CD1c-positive myeloid dendritic cell (primary cell): Measurements from ENCODE around the gene A4GALT.
"Not testable (repeated sequence)": the region's sequence is repeated elsewhere in the genome, so short reads cannot be mapped to it uniquely, and the experiment has no call there.

Experiments
- DNase-seq: peaks from one replicate; pipeline ENCODE4 v3.0.0-alpha.2; 2016; ENCODE audit errors: extremely low spot score

Gene A4GALT

DNA sequence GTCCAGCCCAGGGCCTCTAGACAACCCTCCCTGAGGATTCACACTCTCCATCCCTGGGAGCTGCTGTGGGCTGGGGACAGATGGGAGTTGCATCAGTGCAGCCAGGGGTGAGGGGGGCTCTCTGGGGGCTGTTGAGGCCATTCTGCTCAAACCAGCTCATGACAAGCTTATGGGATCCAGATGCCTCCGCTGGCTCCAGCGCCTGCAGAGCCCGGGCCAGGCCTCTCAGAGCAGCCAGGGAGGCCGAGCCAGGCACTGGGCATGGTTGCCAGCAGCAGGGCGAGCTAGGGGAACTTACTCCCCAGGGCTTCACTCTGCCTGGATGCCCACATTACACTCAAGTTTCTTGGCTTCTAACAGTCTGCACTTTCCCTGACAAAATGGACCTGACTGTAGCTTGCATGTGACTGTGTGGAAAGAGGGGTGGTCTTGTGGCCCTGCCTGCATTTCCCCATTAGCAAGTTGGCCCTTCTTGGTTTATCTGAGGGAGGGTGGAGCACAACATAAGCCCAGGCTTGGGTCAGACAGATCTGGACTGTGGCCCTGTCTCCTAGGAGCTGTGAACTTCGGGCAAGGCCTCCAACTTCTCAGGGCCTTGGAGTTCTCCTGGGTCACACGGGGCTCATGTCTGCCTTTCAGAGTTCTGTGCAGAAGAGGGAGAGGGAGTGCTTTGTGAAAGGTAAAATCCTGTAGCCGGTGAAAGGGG lies 36.9 kb downstream of the A4GALT start:
- no peak for DNase-seq

DNA sequence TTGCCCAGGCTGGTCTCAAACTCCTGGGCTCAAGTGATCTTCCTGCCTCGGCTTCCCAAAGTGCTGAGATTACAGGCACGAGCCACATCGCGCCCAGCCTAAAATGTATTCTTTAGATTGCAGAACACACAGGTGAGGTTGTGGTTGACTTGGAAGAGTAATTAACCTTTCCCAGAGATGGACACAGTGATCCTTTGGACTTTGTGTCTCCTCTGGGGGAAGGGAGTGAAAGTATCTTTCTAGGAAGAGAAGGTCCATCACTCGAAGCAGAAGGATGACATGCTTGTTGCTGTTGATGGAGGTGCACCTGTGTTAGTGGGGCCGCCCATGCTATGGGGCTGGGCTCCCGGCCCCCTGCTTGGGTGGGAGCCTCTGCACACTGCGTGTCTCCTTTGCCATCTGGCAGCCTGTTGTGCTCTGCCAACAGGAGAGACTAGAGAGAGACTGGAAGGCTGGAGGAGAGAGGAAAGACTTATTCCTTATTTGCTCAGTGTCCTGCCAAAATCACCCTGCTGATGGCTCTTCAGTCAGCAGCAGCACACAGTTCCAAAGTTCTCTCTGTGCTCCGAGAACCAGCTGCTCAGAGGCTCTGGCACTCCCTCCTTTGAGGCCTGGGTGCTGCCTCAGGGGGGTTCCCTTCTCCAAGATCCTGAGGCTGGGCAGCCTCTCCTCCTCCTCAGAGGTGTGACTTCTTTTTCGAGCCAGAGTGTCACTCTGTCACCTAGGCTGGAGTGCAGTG lies 38.4 kb downstream of the A4GALT start:
- no peak for DNase-seq

DNA sequence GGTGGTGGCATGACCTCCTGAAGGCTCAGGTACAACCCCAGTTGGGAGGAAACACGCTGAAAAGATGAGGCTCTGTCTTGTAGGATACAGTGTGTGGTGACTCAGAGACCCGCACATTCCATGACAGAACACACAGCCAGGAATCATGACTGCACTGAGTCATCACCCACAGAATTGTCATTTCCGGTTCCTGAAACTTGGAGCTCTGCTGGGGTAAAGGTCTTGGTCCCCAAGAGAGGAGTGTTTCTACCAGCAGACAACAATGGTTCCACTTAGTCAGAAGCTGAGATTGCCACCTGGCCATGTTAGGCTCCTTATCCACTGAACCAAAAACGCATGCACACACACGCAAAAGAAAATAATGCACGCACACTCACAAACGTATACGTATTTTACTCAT lies 40.0 kb downstream of the A4GALT start:
- DNase-seq: peak; percentile 79

DNA sequence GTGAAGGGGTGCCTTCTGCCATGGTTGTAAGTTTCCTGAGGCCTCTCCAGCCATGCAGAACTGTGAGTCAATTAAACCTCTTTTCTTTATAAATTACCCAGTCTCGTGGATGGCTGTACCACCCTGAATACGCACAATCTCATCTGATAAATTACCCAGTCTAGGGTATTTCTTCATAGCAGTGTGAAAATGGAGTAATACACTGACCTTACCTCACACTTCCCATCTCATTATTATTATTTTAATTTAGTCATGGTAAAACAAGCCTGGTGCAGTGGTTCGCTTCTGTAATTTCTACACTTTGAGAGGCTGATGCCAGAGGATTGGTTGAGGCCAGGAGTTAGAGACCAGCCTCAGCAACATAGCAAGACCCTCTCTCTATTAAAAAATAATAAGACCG lies 41.0 kb downstream of the A4GALT start:
- DNase-seq: no peak

DNA sequence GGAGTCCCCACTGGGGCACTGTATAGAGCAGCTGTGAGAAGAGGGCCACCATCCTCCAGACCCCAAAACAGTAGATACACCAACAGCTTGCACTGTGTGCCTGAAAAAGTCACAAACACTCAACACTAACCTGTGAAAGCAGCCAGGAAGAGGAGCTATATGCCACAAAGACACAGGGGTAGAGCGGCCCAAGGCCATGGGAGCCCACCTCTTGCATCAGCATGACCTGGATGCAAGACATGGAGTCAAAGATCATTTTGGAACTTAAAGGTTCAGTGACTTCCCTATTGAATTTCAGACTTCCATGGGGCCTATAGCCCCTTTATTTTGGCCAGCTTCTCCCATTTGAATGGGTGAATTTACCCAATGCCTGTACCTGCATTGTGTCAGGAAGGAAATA lies 41.8 kb downstream of the A4GALT start:
- DNase-seq: no peak

- not testable (repeated sequence) for DNase-seq
Observed at GRCh38 chr22:42677936-42678335, 42.7 kb downstream of the A4GALT start.

DNA sequence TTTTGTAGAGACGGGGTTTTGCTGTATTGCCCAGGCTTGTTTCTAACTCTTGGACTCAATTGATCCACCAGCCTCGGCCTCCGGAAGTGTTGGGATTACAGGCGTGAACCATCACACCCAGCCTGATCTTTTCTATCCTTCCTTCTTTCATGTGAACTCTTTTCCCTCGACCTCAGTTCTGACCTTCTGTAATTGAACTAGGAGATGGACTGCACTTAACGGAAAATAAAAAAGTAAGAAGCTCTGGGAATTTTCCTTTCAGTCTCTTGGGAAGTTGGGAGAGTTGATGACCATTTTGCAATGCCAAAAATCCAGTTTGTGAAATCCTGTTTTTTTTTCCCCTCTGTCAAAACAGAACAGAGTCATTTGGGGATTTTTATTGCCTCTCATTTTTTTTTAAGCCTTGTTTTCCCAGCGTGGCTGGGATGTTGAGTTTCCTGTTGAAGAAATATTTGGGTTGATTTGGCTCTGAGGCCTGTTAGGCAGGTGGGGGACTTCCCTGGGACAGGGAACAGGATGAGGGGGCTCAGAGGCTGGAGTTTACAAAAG lies 44.5 kb downstream of the A4GALT start:
- DNase-seq: no peak

DNA sequence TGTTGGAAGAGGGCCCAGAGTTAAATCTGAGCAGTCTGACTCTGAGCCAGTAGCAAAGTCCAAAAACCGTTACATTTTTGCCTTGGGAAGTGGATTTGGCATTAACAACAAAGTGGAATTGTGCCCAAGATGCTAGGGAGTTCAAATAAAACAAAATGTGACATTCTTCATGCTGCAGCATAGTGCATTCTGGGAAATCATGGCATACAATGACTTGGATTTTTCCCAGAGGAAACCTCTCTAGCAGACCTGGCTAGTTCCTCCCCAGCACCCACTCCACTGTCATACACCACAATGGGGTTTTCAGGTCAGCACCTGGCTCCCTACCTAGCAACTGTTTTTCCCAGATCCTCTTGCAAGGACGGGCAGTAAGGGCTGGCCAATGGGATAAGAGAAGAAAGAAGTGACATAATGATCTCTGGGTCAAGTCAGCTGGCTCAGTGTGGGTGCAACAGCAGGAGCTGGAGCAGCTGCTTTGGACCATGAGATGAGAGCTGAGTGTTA lies 46.7 kb downstream of the A4GALT start:
- peak; percentile 36 for DNase-seq

- not testable (repeated sequence) for DNase-seq
Observed at GRCh38 chr22:42673071-42673470, 47.6 kb downstream of the A4GALT start.

DNA sequence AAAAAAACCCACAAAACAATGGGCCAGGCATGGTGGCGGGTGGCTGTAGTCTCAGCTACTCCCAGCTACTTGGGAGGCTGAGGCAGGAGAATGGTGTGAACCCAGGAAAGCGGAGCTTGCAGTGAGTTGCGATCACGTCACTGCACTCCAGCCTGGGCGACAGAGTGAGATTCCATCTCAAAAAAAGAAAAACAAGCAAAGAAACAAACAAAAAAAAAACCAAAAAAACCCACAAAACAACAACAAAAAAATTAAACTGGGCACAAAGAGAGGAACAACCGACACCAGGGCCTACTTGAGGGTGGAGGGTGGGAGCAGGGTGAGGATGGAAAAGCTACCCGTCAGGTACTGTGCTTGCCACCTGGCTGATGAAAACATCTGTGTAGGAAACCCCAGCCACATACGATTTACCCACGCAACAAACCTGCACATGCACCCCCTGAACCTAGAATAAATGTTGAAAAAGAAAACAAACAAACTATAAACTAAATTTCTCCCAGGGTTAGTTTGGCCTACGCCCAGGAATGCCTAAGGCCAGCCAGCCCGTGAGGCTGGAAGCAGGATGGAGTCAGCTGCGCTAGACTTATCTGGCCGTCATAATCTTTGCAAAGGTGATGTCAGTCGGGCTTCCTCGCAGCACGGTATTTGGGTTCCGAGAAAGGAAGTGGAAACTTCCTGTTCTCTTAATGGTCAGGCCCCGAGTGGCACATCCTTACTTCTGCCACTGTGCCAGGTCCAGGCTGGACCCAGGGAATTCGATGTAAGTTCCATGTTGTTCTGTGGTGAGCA lies 49.6 kb downstream of the A4GALT start:
- DNase-seq: peak; percentile 70

DNA sequence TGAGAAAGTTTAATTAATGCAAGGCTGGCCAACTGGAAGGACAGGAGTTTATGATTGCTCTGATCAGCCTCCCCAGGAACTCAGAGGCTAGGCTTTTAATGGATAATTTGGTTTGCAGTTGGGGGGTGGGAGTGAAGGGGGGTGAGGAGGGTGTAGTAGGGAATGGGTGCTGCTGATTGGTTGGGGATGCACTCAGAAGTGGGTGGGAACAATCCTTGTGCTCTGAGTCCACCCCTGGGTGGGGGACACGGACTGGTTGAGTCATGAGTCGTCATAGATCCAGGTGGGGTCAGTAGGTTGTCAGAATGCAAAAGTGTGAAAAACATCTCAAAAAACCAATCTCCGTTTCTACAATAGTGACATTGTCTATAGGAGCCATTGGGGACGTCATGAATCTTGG lies 50.6 kb downstream of the A4GALT start:
- DNase-seq: no peak

DNA sequence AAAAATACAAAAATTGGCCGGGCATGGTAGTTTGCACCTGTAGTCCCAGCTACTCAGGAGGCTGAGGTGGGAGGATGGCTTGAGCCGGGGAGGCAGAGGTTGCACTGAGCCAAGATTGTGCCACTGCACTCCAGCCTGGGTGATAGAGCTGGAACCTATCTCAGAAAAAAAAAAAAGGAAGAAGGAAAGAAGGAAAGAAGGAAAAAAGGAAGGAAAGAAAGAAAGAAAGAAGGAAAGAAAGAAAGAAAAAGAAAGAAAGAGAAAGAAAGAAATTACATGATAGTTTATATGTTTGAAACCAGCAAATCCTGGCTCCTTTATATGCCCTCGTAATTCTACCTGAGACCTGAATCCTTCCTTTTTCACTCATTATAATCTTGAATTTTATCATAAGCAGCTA lies 54.3 kb downstream of the A4GALT start:
- not testable (repeated sequence) for DNase-seq

DNA sequence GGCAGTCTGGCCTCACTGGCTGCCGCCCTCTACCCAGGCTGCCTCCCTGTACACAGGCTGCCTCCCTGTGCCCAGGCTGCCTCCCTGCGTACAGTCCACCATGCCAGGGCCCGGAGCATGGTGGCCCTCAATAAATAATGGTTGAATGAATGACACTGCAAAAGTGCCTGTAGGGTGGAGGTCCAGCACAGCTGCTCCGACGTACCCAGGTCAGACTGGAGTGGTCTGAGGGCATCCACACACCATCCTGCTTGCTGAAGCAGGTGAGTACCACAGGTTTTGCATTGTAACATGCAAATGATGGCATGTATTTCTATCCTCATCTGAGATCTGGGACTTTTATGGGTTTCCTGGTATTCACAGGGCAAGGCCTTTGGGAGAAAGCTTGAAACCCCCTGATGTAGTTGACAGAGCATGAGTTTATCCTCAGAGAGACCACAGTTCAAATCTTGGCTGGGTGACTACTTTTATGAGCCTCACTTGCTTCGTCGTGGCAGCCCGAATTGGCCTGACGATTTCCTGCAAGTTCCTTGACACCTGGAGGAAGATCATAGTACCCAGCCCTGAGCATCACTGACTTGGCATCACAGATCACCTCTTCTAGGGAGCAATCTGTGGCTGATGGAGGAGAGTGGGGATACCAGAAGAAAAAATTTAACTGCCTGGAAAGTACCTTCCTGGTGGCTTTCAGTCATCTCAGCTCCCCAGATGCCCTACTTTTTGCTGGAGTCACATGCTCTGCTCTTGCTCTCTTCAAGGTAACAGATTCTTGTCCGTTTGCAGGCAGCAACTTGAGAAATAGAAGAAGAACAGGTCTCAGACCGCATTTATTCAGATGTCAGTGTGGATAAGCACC lies 55.5 kb downstream of the A4GALT start:
- DNase-seq: no peak

GRCh38 chr22:42661985-42662831 lies 58.5 kb downstream of the A4GALT start:
- peak; percentile 86 for DNase-seq

DNA sequence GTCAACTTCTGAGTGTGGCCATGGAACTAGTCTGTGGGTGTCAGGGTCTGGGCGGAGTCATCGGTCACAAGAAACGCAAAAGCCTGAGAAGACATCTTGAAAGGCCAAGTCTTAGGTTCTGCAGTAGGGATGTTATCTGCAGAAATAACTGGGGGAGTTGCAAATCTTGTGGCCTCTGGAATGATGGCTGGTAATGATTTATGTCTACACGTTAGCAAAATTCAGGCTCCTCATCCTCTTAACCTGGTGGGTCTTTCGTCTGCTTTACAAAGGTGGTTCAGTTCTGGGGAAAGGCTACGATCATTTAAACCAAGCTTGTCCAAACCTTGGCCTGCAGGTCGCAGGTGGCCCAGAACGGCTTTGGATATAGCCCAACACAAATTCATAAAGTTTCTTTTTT lies 64.1 kb downstream of the A4GALT start:
- no peak for DNase-seq

- DNase-seq: no peak
Observed at GRCh38 chr22:42655693-42656092, 65.0 kb downstream of the A4GALT start.

DNA sequence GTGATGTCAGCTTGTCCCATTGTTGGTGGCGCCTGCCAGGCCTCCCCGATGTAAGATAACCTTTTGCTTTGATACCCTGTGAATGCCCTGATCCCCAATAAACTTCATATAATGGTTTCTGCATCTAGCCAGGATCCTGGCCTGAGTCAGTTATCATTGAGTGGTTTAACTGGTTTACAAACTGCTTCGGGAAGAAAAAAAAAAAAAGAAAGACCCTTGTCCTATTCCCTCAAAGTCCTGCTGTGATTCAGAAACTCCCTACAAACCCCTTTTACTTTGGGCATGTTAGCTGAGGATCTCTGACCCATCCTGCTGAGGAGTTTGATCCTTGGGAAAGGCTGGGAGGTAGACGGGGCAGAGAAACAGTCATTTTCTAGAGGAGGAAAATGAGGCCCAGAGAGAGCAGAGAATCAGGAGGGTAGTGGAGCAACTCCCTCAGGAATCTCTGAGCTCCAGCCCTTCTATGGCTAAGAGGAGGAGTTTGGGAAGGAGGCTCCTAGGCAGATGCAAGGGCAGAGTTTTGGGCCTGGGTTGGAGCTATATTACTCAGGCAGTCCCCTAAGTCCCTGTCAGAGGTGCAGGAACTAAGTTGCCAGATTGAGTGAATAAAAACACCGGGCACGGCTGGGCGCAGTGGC lies 66.1 kb downstream of the A4GALT start:
- DNase-seq: no peak

DNA sequence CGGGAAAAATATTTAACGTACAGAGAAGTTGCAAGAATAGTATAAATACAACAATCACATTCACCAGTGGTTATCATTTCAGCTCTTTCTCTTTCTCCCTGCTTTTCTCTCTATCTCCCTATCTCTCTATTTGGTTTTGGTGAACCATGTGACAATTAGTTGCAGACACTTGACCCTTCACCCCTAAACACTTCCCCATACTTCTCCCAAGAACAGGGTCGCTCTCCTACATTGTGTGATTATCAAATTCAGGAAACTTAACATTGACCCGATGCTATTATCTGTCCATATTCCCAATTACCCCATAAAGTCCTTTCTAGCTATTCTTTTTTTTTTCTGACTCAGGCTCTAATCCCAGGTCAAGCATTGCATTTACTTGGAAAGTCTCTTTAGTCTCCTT lies 66.7 kb downstream of the A4GALT start:
- peak; percentile 18 for DNase-seq

DNA sequence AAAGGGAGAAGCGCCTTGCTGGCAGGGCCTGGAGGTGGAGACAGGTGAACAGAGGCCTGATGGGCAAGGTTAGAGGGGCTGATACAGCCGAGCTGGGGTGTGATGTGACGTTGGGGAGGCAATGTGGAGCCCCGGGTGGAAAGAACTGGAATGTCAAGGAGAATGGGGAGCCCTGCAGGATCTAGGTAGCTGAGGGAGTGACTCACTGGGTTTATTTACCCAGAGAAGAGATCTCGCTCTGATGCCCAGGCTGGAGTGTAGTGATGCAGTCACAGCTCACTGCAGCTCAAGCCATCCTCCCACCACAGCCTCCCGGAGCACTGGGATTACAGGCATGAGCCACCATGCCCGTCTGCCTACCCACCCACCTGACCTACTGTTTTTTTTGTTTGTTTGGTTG lies 69.5 kb downstream of the A4GALT start:
- no peak for DNase-seq
